HG03066 (cell line): ENCODE measurements around the gene C1orf74.

Experiments used
- ATAC-seq: cut with Tn5 transposase; IDR thresholded peaks from one replicate; pipeline ENCODE4 v1.9.1; 2021; ENCODE audit warnings: low read depth; ENCODE audit not compliant: unreplicated experiment

Gene C1orf74

DNA sequence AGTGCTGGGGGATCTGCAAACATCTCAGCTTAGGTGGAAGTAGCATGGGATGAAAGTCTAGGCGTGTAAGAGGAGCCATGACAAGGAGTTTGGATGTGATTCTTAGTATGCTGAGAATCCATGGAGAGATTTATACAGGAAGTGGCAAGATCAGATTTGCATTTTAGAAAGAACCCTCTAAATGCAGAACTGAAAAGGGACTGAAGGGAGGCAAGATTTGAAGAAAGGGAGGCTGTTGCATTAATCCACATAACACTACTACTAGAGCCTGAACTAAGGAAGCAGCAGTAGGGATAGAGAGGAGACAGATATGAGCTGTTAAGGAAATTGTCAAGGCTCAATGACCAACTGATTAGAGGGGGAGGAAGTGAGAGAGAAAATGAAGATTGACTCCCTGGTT lies 9.8 kb downstream of the C1orf74 start:
- ATAC-seq = no peak

DNA sequence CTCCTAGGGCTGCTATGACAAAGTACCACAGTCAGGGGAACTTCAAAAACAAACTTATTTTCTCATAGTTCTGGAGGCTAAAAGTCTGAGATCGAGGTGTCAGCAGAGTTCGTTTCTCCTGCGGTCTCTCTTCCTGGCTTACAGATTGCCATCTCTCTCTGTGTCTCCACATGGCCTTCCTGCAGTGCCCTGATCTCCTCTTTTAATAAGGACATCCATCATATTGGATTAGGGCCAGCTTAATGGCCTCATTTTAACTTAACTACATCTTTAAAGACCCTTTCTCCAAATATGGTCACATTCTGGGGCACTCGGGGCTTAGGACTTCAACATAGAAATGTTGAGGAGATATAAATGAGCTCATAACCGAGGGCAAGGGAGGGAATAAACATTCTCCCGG lies 12.2 kb downstream of the C1orf74 start:
- no peak for ATAC-seq

- no peak for ATAC-seq
These were observed 13.5 kb downstream of the C1orf74 start for GRCh38 chr1:209770636-209771415.

DNA sequence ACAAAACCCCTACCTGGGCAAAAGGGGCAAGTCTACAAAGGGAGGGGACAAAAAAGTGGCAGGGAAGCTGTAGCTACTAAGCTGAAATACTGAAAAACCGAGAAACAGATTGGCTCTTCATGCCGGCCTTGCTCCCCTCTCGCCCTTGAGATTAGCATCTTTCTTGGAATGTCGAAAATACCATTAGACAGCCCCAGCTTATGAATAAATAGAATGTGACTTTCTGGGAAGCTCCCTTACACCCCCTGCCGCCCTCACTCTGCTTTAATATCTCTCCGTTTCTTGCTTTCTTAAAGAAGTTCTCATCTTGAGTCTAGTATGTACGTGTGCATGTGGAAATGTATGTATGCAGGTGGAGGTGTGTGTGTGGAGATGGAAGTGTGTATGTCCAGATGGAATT lies 14.4 kb downstream of the C1orf74 start:
- no peak for ATAC-seq

DNA sequence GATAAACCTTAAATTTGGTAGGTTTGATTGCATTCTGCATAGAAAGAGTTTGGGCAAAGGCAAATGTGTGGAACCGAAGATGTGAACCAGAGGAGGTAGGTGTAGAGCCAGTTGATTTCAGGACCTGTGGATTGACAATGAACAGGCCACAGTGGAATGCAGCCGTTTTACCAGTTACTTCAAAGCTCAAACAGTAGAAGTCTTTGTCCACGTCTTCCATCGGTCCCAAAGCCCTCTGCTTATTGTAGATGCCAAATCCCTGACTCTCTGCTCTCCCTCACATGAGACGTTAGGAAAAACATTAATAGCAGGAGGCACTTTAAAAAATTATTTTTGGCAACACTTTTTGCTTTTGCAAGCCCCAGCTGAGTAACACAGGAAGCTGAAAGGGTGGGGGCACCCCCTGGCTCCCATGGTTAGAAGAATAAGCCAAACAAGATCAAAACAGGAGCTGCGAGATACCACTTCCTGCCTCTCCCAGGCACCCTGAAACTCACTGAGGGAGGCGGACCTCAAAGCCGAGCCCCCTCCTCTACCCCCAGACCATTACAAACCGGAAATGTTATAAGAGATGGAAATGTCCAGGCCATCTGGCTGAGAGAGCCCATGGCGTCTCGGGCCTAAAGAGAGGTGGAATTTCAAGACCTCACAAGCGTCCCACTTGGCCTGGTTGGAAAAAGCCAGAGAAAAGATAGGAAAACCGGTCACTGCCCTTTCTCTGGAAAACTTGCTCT lies 15.0 kb downstream of the C1orf74 start:
- peak; percentile 78 for ATAC-seq

DNA sequence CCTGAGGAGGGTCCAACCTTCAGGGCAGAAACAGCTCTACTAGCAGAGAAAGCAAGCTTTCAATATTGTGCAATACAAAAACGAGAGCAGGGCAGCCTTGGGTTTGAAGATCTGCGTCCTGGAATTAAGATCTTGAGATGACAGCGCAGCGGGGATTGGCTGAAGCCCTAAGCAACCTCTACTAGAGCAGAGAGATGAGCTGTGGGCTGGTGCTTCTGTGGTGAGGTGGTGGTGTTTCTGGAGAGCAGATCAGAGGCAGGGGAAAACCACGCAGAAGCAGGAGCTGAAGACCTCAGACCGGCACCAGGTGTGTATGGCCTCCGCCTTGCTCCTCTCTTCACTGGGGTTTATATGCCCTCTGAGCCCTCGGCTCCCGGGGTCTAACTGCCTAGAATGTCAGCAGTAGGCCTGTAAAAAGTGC lies 16.0 kb downstream of the C1orf74 start:
- peak; percentile 79 for ATAC-seq

- ATAC-seq = no peak
These were observed 16.7 kb downstream of the C1orf74 start for GRCh38 chr1:209767706-209768105.

GRCh38 chr1:209767096-209767495 lies 17.3 kb downstream of the C1orf74 start:
- ATAC-seq = no peak

GRCh38 chr1:209766051-209766450 lies 18.3 kb downstream of the C1orf74 start:
- no peak for ATAC-seq

DNA sequence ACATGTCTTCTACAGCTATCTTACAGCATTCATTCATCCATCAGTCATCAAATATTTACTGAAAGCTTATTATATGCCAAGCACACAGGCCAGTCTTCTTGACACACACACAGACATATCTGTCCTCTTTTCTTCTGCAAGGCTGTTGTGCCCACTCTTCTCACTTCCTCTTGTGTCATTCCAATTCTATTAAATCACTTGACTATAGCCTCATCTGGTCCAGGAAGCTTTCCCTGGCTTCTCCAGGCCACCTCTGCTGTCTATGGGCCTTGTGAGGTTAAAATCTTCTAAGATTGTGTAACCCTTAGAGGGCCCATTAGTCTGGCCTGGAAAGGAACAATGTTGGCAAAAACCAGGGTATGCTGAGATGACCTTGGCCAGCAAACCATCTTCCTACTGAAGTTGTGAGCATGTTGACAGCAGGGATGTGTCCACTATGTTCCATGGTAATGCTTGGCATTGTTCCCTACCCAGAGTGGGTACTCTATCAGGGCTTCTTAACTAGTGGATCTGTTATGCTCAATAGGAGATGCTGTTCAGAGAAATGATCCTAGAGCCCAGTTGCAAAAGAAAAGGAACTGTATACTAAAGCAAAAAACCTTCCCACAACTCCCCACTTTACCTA lies 23.2 kb downstream of the C1orf74 start:
- no peak for ATAC-seq

GRCh38 chr1:209759829-209760359 lies 24.5 kb downstream of the C1orf74 start:
- ATAC-seq = no peak

- no peak for ATAC-seq
These were observed 26.0 kb downstream of the C1orf74 start for GRCh38 chr1:209758400-209758799.

- ATAC-seq = peak; percentile 24
These were observed 27.5 kb downstream of the C1orf74 start for GRCh38 chr1:209756615-209757445.

DNA sequence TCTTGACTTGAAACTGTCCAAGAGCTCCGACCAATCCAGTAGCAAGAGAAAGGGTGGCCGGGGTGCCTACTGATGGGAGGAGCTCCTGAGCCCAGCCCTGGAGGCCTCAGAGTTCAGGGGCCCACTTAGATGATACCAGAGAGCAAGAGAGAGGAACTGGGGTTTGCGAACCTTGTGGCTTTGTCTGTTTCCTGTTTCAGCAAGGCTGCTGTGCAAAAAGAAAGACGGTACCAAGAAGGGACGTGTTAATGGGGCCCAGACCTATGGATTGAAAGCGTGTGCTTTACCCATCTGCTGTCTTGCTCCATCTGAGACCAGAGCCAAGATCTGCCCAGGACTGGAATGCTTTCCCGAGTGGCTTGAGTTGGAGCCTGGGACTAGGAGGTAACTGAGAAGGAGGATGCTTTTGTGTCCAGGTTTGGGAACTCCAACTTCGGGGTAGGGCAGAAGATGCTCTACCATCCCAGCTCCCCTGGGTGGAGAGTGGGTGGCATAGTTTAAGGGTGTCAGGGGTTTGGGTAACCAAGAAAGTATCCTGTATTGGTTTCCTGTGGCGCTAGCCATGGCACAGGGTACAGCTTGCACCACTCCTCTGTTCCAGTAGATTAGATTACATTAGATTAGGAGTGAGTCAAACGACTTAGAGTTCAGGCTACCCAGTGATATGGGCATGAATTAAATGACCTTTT lies 28.3 kb downstream of the C1orf74 start, which contains the start of gene TRAF3IP3:
Gene TRAF3IP3, plus strand, starts transcription at position 128 of the 689 bp plus-strand sequence. CDS start 3,987 bp downstream, outside the sequence.
- ATAC-seq = peak; percentile 65

- ATAC-seq = no peak
These were observed 29.1 kb downstream of the C1orf74 start for GRCh38 chr1:209755256-209755655.

DNA sequence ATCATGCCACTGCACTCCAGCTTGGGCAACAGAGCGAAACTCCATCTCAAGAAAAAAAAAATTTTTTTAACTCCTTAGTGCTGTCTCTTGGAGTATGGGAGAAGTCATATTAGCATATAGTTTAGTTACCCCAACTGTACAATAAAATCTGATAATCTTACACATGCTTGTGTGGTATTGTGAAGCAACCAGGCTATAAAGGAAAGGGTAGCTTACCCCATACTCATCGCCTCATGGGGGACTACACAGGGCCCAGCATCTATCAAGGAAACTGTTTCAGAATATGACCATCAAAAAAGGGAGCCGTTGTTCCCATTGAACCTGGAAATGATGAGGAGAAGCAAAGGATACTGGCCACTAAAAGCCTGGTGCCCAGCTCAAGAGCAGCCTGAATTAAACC lies 31.5 kb downstream of the C1orf74 start:
- ATAC-seq = no peak

- peak; percentile 46 for ATAC-seq
These were observed 32.6 kb downstream of the C1orf74 start for GRCh38 chr1:209751627-209752231.

DNA sequence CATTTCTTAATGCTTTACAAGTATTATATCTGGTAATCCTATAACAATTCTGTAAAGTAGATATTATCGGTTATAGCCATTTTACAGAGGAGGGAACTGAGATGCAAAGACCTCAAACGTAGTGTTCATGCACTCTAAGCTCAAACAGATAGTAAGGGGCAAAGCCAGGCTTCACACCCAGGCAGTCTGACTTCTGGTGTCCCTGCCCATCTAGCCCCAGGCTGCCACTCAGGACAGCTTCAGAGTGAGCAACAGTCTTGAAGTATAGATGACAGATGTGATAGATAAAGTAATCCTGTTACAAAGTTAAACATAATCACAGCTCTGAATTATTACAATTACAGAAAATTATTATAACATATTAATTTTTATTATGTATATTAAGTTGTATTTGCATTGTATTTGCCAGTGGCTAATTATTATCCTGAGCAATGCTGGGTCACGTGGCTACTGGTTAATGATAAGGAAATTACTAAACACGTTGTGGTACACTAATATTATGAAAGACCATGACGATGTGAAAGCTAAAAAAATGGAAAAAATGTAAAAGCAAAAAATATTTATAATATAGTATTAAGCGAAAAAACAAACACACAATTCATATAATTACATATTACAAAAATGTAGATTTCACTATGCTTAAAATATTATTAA lies 34.6 kb downstream of the C1orf74 start:
- ATAC-seq = no peak

GRCh38 chr1:209749205-209749604 lies 35.2 kb downstream of the C1orf74 start:
- no peak for ATAC-seq
